ENCODE results near the gene DNAJC4. TPM values are rescaled to one million over a fixed set of nuclear protein-coding genes. Genes with fewer than 3 reads are reported as not detected.

DNAJC4 gene
- total and polyA plus RNA-seq, 2 of the 8 experiments (the other 6 are each of a cell fraction or from before 2014, with no cell fraction given) = 14.6 to 31.0 TPM

- no peak for TF ChIP-seq SAP30 (IDR thresholded peaks at IDR 0.05; ENCODE audit: insufficient read depth, insufficient replicate concordance, low read length)
- TF ChIP-seq SIN3A (conservative IDR thresholded peaks at IDR 0.05 in 1 of 2, IDR thresholded peaks at IDR 0.05 in 1 of 2; ENCODE audit: low read depth in 1 of 2, low read length in 2 of 2) = peak in 1 of 2 experiments; percentile 34; a peak in 2 of 4 replicates
- TF ChIP-seq GABPA (IDR thresholded peaks at IDR 0.05; ENCODE audit: borderline replicate concordance, insufficient read depth, low read length) = peak; percentile 81; the same call in 1 of the 2 replicates
- no peak for TF ChIP-seq RFX5 (IDR thresholded peaks at IDR 0.05; ENCODE audit: borderline replicate concordance, low read depth, low read length)
- TF ChIP-seq JUND (IDR thresholded peaks at IDR 0.05; ENCODE audit: low read length) = no peak
- TF ChIP-seq TAF7 (optimal IDR thresholded peaks at IDR 0.05; ENCODE audit: borderline replicate concordance, low read depth, low read length) = peak; percentile 49
- TF ChIP-seq CEBPB (IDR thresholded peaks at IDR 0.05; ENCODE audit: low read depth, low read length) = no peak
- TF ChIP-seq, protein P1, sequence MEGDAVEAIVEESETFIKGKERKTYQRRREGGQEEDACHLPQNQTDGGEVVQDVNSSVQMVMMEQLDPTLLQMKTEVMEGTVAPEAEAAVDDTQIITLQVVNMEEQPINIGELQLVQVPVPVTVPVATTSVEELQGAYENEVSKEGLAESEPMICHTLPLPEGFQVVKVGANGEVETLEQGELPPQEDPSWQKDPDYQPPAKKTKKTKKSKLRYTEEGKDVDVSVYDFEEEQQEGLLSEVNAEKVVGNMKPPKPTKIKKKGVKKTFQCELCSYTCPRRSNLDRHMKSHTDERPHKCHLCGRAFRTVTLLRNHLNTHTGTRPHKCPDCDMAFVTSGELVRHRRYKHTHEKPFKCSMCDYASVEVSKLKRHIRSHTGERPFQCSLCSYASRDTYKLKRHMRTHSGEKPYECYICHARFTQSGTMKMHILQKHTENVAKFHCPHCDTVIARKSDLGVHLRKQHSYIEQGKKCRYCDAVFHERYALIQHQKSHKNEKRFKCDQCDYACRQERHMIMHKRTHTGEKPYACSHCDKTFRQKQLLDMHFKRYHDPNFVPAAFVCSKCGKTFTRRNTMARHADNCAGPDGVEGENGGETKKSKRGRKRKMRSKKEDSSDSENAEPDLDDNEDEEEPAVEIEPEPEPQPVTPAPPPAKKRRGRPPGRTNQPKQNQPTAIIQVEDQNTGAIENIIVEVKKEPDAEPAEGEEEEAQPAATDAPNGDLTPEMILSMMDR (IDR thresholded peaks at IDR 0.05; ENCODE audit: control extremely low read depth in 1 of 3, insufficient read depth in 1 of 3, low read depth in 1 of 3, low read length in 3 of 3) = peak in 1 of 3 experiments; percentile 48; a peak in 1 of 4 replicates
- peak; percentile 59 for TF ChIP-seq ASH2L (IDR thresholded peaks at IDR 0.05; ENCODE audit: low read length)
- TF ChIP-seq KDM4A (IDR thresholded peaks at IDR 0.05; ENCODE audit: low read depth, low read length, severe bottlenecking) = peak; percentile 60
- TF ChIP-seq SP4 (IDR thresholded peaks at IDR 0.05; ENCODE audit: low read length) = no peak
- TF ChIP-seq PHF8 (conservative IDR thresholded peaks at IDR 0.05; ENCODE audit: low read depth, low read length) = peak; percentile 75; the same call in 1 of the 2 replicates
- no peak for TF ChIP-seq CTBP2 (IDR thresholded peaks at IDR 0.05; ENCODE audit: borderline replicate concordance, insufficient read depth, insufficient read length, low read length)
- no peak; a peak in 2 of 4 replicates for TF ChIP-seq RAD21 (IDR thresholded peaks at IDR 0.05 in 1 of 2, conservative IDR thresholded peaks at IDR 0.05 in 1 of 2; ENCODE audit: low read depth in 2 of 2, low read length in 2 of 2)
- 0 out of 2 replicates have a peak, but pooled peaks have one; percentile 24 for TF ChIP-seq SP1 (IDR thresholded peaks at IDR 0.05; ENCODE audit: low read depth, low read length)
- TF ChIP-seq SUZ12 (IDR thresholded peaks at IDR 0.05; ENCODE audit: low read length) = no peak
- no peak for TF ChIP-seq CBX5 (IDR thresholded peaks at IDR 0.05; ENCODE audit: low read depth, low read length)
- TF ChIP-seq TAF1 (IDR thresholded peaks at IDR 0.05; ENCODE audit: low read depth, low read length) = peak; percentile 57; the same call in 1 of the 2 replicates
- TF ChIP-seq POLR2A (IDR thresholded peaks at IDR 0.05; ENCODE audit: control extremely low read depth in 1 of 2, low read depth in 2 of 2, low read length in 2 of 2) = peak in 1 of 2 experiments; percentile 44; a peak in 2 of 3 replicates
- peak; percentile 35; the same call in 1 of the 2 replicates for TF ChIP-seq TBP (IDR thresholded peaks at IDR 0.05; ENCODE audit: low read depth, low read length)
These were observed 4.5 kb upstream of the DNAJC4 start, which contains the start of the genes NUDT22 and TRPT1 (continued) for GRCh38 chr11:64225608-64226506.

Data from H1 (cell line).